GM18867 (cell line): Measurements from ENCODE around the gene ADH5.
"Not testable (repeated sequence)": the region's sequence is repeated elsewhere in the genome, so short reads cannot be mapped to it uniquely, and the experiment has no call there.

Source experiments
- ATAC-seq: cut with Tn5 transposase; IDR thresholded peaks from one replicate; pipeline ENCODE4 v1.9.1; 2021; ENCODE audit warnings: mild to moderate bottlenecking, moderate library complexity; ENCODE audit not compliant: unreplicated experiment

ADH5 gene

DNA sequence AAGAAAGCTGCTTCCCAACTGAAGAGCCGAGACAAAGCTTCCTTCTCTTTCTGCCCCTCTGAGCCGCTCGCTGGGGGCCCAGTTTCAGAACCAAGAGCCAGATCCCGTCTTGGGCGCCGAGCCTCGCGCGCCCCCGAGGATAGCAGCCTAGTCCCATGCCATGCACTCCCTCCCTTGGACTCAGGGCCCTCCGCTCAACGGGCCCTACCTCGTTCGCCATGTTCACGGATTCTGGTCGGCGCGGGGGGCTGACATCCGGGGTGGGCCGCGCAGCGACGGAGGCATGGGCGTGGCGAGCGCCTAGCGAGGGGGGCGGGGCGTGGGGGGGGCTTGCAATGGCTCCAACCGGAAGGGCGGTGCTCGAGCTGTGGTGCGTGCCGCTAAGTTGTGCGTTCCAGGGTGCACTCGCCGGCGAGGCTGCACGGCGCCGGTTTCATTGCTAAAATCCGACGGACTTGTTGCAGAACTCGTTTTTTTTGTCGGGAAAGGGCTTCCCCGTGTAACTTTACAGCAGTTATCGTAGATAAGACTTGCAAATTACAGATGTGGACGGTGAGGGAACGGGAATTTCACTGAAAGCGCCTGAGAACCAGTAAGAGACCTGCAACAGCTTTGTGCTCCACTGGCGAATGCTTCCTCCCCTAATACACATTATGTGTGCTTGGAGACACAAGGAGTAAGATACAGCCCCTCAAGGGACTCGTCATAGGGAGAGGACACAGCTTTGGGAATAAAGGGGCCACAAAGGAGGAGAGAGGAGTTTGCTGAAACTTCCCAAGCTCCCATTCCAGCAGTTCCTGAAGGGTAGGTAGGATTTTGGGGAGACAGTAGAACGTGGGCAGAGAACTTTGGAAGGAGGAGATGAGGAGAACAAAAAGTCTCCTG lies at the start of gene ADH5:
Gene ADH5, minus strand, starts transcription at position 308 of the 885 bp plus-strand sequence. Its CDS starts 88 bp downstream, at position 220.
- peak; percentile 93 for ATAC-seq

DNA sequence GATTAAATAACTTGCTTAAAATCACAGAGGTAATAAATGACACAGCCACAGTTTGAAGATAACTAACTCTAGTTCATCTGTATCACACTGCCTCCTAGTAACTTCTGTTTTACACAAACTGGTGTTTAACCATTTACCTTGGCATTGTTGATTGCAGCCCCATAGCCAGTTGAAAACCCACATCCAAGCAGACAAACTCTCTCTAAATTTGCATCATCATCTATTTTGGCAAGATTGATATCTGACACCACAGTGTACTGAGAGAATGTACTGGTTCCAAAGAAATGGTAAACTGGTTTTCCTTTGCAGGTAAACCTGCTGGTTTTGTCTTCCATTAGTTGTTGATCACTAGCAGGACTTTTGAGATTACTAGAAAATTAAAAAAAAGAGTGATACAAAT lies 47.7 kb upstream of the ADH5 start:
- ATAC-seq = no peak

DNA sequence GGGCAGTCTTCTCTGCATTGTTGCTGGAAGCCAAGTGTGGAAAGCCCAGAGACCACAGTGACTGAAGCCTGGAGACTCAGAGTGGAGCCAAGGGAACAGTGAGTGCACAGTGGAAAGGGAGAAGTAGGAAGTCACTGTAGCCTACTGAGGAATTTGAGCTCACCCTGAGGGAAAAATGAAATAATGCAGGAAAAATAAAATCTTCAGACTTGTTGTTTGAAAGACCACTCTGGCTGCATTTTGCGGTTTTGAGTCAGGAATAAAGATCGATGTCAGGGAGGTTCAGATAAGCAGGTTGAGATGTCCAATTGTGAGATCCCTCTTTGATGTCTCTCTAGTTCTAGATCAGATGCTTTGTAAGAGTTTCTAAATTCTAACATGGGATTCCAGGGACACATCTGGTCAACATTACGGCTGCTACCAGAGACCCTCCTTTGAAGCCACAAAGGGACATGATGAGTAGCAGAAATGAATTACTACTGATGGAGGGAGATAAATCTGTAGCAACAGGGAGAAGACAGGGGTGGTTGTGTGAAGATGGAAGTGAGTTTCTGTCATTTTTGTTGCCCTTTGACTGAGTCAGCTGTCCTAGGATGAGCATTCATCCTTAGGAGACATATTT lies 47.1 kb upstream of the ADH5 start:
- no peak for ATAC-seq

DNA sequence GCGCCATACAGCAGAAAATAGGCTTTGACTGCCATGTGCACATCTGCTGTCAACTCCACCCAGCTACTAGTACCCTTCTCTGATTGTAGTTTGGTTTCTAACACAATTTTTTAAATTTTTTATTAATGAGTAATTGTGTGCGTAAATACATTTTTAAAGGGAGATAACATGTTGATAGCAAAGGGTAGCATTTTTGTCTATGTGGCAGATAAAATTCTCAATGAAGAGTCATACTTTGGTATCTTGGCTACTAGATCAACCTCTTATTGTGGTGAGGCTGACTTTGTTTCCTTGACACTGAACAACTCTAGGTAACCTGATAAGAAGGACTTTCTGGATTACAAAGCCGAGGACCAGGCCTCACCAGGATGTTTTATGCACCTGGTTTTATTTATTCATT lies 46.0 kb upstream of the ADH5 start:
- no peak for ATAC-seq

DNA sequence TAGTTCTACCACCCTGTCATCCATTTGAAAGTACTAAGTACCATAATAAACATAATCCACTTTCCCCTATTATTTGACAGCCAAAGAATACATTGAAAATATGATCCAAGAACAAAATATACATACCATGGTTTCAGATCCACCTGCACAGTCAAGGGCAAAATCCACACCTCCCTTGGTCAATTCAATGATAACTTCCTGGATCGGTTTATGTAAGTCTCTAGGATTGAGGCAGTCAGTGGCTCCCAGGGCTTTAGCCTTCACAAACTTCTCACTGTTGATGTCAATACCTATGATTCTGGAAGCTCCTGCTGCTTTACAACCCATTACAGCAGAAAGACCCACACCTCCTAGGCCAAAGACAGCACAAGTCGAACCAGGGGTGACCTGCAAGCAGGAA lies 42.8 kb upstream of the ADH5 start:
- ATAC-seq = no peak

DNA sequence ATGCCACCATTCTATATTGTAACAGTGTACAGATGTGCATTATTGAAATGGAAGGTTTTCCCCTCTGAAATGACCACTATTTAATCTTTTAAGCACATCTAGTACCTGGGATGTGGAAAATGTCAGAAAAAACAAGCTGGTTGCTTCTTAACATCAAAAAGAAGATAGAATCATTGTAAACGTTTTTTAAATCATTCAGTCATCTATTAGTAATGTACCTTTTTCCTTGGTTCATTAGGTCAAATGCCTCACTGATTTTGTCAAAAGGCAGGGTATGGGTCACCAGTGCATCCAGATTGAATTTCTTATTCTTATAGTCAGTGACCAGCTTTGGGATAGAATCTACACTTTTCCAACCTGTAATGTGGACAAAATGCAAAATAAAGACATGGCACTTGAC lies 37.8 kb upstream of the ADH5 start:
- ATAC-seq = no peak

DNA sequence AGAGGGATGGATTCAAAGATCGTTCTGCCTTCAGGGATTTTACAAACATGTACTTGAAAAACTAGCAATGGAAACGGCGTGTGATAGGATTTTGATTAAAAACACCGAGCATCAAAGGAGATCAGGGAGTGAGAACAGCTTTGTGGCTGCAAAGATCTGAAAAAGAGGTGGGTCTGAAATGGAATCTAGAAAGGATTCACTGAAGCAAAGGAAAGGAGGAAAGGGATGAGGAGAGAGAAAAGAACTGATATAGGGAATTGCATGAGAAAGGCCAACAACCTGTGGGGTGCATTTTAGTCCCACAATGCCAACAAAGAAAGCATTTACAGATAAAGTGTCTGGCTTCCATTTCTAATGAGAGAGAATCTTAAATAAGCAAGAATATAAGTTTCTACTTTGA lies 32.4 kb upstream of the ADH5 start:
- ATAC-seq = no peak

DNA sequence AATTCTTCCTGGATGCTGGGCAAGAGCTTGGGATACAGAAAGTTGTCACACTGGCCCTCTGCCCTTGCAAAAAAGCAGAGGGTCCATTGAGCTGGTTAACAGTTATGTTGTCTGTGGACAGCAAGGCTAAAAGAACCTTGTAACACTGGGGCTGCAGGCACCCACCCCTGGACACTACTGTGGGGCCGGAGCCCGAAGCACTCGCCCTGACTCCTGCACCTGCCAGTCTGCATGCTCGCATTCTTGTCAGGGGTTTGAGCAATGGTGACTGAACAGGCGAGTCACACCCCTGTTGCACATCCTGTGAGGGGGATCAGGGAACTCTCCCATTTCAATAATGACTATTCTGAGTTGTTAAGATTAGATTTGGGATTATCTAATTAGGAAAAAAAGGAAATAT lies 31.9 kb upstream of the ADH5 start:
- ATAC-seq = no peak

DNA sequence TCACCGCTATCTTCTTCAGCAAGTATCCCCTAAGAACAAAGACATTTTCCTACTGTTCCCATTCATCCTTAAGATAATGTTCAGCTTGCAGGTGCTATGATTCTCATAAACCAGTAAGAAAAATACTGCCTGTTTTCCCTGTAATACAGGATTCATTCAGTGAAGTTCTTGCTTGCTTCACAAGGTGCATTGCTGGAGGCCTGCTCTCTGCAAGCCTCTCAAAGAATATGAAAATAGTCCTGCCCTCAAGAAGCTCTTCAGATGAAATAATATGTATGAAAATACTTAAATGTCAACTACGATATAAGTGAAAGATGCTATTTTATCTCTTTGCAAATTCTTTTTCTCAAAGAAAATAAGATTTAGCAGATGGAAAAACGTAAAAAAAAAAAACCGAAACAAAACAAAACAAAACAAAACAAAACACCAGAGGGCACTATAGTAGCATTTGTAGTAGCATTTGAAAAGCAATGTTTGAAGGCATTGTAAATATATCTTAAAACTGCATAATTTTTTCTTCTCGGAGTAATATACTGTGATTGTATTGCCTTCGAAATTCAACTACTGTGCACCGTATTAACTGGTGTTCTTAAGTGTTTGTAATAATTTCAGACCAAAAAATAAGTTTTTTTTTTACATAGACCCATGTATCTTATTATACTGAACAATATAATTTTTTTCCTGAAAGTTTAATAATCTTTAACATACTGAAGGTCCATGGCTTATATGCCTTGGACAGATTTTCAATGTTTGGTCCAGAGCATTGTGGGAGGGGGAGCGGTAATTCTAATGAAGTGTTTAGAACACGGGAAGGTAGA lies 29.5 kb upstream of the ADH5 start:
- no peak for ATAC-seq

DNA sequence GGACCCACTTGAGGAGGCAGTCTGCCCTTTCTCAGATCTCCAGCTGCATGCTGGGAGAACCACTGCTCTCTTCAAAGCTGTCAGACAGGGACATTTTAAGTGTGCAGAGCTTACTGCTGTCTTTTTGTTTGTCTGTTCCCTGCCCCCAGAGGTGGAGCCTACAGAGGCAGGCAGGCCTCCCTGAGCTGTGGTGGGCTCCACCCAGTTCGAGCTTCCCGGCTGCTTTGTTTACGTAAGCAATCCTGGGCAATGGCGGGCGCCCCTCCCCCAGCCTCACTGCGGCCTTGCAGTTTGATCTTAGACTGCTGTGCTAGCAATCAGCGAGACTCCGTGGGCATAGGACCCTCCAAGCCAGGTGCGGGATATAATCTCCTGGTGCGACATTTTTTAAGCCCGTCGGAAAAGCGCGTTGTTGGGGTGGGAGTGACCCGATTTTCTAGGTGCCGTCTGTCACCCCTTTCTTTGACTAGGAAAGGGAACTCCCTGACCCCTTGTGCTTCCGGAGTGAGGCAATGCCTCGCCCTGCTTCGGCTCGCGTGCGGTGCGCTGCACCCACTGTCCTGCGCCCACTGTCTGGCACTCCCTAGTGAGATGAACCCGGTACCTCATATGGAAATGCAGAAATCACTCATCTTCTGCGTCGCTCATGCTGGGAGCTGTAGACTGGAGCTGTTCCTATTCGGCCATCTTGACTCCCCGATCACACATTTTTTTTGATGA lies 28.7 kb upstream of the ADH5 start:
- ATAC-seq = not testable (repeated sequence)

DNA sequence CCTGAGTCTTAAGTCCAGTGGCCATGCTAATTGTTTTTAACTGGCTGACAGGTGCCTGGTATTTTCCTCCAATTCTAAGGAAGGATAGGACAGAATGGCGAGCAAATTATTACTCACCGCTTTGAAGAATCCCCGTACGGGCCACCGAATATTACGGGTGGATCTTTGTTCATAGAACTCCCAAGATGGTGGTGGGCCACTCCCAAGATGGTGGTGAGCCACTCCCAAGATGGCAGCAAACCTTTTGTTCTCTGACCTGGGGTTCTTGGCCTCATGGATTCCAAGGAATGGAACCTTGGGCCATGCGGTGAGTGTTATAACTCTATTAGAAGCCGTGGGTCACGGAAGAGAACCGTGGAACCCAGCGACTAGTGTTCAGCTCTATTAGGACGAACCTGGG lies 20.7 kb upstream of the ADH5 start:
- ATAC-seq = not testable (repeated sequence)

DNA sequence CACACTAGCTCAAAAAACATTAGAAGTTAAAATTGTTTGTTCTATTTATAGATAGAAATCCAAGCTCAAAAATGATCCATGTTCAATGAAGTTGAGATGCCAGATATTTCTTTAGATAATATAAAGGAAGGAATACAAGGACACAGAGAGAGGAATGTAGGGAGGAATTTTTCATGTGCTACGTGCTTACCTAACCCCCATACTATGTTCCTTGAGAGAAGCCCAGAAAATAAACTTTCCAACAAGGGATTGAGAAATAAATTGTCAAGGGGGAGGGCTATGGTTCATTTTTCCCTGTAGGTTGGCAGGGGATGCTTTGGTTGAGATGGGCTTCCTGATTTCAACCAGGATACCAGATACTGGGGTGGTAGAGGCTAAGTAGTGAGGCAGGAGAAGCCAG lies 15.6 kb upstream of the ADH5 start:
- no peak for ATAC-seq

DNA sequence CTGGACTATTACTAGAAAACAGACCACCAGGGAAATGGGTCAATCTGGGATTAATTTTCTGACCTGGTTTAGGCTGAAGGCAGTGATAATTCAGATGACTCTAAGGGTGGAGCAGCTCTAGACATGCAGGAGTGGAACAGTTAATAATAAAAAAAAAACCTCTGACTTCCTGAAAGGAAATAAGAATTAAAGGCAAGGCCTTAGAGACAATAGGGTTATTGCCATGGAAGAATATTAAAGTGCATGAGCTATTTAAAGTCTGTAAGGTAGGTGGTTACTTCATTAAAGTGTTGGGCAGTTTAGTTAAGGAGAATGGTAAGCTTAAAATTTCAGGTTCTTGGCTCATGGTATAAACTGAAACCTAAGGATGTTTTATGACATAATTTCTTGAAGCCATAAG lies 14.6 kb upstream of the ADH5 start:
- no peak for ATAC-seq

DNA sequence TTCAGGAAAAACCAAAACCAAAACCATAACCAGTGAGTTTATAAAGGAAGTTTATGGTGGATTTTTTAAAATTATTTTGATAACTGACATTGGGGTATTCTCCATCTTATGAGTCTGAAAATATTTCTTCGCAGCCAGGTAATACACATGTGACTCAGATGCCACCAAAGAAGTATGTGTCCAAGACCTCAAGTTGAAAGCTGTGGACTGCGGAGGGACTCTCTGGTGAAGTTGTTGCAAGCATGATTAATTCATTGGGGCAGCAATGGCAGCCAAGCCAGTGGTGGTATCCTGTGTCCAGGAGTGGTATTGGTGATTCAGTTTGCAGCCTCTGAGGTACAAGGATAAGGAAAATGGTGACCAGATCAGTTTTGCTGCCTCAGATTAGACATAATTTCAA lies 14.0 kb upstream of the ADH5 start:
- ATAC-seq = no peak

DNA sequence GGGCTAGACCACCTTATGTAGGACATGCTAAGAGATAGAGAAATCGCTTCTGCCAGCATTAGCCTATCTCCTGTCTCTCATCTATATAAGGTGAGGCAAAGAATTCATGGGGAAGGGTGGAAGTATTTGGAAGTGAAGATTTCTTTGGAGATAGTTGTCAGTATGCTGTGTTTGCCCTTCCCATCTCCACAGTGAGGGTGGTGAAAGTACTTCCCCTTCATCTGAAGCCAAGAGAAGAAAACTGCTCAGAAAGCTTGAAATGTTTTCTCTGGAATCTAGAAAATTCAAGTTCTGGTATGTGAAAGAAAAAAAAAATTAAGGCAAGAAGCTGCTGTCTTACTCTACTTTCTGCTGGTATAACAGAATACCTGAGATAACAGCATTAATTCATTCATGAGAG lies 12.3 kb upstream of the ADH5 start:
- ATAC-seq = no peak

DNA sequence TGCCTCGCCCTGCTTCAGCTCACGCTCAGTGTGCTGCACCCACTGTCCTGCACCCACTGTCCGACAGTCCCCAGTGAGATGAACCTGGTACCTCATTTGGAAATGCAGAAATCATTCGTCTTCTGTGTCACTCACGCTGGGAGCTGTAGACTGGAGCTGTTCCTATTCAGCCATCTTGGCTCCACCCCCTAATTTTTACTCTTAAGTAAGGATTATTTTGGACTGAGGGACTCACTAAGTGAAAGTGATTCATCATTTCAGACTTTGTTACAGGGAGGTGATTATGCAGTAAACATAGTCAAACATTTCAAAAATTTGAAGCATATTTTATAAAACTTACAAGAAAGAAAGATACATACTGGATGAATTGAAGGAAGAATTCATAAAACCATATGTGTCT lies 11.2 kb upstream of the ADH5 start:
- not testable (repeated sequence) for ATAC-seq

DNA sequence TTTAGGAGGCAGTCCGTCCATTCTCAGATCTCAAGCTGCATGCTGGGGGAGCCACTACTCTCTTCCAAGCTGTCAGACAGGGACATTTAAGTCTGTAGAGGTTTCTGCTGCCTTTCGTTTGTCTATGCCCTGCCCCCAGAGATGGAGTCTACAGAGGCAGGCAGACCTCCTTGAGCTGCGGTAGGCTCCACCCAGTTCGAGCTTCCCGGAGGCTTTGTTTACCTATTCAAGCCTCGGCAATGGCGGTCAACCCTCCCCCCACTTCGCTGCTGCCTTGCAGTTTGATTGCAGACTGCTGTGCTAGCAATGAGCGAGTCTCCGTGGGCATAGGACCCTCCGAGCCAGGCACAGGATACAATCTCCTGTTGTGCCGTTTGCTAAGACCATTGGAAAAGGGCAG lies 10.7 kb upstream of the ADH5 start:
- no peak for ATAC-seq

DNA sequence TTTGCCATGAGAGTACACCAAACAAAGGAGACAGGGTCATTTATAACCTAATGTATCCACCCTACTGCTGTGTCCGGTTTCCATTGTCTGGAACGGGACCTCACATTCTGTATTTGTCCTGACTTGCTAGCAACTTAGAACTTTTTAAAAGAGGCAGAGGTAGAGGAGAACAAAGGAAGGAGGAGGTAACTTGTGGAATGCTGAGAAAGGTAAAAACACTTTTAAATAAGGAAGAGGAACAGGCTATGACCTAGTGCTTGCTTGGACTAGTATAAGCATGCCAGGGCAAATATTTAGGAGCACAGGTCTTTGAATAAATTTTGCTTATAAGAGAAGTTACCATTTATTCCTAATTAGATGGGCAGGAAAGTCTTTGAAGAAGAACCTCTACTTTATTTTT lies 3.3 kb upstream of the ADH5 start:
- ATAC-seq = not testable (repeated sequence)

DNA sequence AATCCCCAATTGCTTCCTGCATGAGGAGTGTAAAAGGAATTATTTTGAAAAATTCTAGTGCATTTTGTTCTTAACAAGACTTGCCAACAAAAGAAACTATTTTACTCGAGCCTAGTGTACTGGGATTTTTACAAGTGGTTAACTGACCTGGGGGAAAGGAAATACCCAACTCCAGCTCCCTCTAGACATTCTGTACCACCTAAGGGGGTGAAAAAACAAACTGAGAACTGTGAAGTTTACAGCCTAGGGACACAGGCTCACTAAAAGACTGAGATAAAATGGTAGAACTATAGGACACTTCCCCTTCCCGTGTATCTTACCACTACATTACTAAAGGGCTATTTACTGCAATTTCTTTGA lies 2.6 kb upstream of the ADH5 start:
- ATAC-seq = no peak

DNA sequence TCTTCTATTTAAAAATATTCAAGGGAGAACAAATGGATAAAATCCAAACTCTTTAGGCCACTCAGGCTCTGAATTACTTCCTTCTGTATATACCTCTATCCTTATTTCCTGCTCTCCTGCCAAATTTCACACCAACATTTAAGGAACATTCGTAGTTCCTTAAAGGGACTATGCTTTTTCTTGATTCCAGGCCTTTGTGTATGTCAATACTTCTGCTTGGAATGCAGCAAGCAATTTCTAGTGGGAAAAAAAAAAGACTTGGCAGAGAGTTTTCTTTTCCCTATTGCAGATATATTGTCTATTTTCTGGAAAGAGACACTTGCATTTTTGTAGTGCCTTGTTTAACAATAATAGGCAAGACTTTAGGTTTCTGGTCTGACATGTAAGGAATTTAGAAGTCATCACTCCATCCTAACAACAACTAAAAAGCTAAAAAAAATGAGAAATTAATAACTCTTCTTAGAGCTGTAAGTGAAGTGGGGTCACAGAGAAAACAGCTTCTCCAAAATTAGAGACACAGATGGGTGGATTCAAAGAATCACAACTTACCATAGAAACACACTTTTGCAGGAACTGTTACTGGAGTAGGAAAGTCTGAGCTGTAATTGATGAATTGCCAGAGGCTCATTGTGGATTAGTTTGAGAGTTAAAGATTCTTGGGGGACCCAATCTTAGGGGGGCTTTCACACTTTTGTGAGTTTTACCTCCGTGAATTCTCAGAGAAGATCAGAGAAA lies 2.1 kb upstream of the ADH5 start:
- no peak for ATAC-seq
